Thyroid gland (tissue), 4 donors: Measurements from ENCODE around the gene ABCA13.

Experiments
- CTCF ChIP-seq, 6 experiments: fragments of 200-600 bp in 3 of 6; fragments of 450-650 bp in 3 of 6; sonication (generic) in 3 of 6; IDR thresholded peaks; one replicate each; pipeline ENCODE4 v1.5.1; 2016 to 2019; ENCODE audit warnings: antibody characterized with exemption in 6 of 6, mild to moderate bottlenecking in 2 of 6, inconsistent platforms in 1 of 6, moderate library complexity in 1 of 6
- POLR2A ChIP-seq, 2 donors: fragments of 450-650 bp; IDR thresholded peaks; one replicate each; pipeline ENCODE4 v1.6.1; 2017; ENCODE audit warnings: antibody characterized with exemption in 2 of 2, mild to moderate bottlenecking in 2 of 2, moderate library complexity in 1 of 2

- TF ChIP-seq CTCF (IDR thresholded peaks at IDR 0.05) (no peak), POLR2A (IDR thresholded peaks at IDR 0.05) (no peak)
Observed at GRCh38 chr7:48217266-48217665, 46.0 kb downstream of the ABCA13 start.
